GM12892 (cell line): ENCODE measurements around the gene ATP11B.

Experiments used
- POLR2A ChIP-seq: IDR thresholded peaks from 2 replicates; pipeline ENCODE4 v1.6.1; 2011; ENCODE audit warnings: low read depth, low read length, control low read depth
- POLR2AphosphoS5 ChIP-seq: IDR thresholded peaks from 2 replicates; pipeline ENCODE4 v1.6.1; 2011; ENCODE audit warnings: low read depth, low read length, control low read depth

- TF ChIP-seq POLR2A (no peak), POLR2AphosphoS5 (no peak)
Measured at GRCh38 chr3:182783106-182783505, 10.2 kb upstream of the ATP11B start.
